Measurements from ENCODE around the gene ALOX5.

Gene ALOX5

GRCh38 chr10:45424668-45425404, 50.8 kb downstream of the ALOX5 start:
- DNase-seq (ENCODE audit: low spot score) = peak; percentile 61

GRCh38 chr10:45425621-45426563, 51.9 kb downstream of the ALOX5 start:
- DNase-seq (ENCODE audit: low spot score) = peak; percentile 58

GRCh38 chr10:45427262-45427969, 53.4 kb downstream of the ALOX5 start:
- no peak for DNase-seq (ENCODE audit: low spot score)

DNA sequence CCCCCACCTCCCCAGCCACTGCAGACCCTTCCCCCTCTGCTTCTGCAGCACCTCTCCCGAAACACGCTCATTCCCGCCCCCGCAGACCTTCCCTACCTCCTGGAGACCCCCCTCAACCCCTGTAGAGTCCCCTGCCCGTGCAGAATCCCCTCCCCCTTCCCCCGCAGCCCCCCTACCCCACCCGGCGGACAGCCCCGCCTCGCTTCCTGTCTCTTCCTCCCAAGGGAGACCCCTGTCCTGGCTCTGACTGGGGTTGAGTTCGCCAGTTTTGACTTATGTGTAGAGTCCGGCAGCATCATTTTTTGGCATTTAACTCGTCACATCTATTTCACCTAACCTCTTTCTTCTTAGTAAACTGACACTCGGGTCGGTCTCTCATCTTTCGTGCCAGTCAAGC, 54.0 kb downstream of the ALOX5 start:
- peak; percentile 61 for DNase-seq (ENCODE audit: low spot score)

DNA sequence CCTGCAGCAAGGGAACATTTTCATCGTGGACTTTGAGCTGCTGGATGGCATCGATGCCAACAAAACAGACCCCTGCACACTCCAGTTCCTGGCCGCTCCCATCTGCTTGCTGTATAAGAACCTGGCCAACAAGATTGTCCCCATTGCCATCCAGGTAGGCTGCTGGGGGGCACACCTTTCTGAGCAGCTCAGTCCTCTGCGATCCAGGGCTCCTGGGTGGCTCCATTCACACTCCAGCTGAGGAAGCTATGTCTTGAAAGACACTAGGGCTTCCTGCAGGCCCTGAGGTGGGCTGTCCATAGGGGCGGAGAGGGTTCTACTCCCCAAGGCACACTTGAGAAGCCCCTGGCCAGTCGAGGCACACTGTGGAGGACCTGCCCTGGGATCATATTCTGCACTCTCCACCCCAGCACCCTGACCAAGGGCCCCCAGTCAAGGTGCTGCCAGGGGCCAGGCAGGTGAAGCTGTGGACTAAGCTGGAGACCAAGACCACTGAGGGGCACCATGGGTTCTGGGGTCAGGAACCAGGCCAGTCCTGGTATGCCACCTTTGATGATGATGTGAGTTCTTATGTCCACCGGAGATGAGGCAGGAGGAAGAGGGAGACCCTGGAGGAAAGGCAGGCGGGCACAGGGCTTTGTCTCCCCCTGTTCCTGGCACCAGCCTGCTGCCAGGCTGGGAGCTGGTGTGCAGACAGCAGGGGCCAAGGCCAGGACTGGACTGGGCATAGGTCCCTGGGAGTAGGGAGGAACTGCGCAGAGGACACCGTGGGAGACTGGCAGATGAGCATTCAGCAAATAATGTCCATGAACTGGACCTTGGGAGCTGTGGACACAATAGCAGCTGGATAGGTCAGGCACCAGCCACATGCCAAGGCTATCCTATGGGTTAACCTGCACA, 54.8 kb downstream of the ALOX5 start:
- DNase-seq (ENCODE audit: low spot score) = no peak

GRCh38 chr10:45429790-45430189, 55.8 kb downstream of the ALOX5 start:
- DNase-seq (ENCODE audit: low spot score) = no peak

- DNase-seq (ENCODE audit: low spot score) = no peak
Measured at GRCh38 chr10:45432113-45432512, 58.1 kb downstream of the ALOX5 start.

GRCh38 chr10:45432700-45433472, 58.9 kb downstream of the ALOX5 start:
- DNase-seq (ENCODE audit: low spot score) = no peak

GRCh38 chr10:45433716-45434469, 59.9 kb downstream of the ALOX5 start:
- no peak for DNase-seq (ENCODE audit: low spot score)

- DNase-seq (ENCODE audit: low spot score) = no peak
Measured at GRCh38 chr10:45437587-45438465, 63.8 kb downstream of the ALOX5 start.

DNA sequence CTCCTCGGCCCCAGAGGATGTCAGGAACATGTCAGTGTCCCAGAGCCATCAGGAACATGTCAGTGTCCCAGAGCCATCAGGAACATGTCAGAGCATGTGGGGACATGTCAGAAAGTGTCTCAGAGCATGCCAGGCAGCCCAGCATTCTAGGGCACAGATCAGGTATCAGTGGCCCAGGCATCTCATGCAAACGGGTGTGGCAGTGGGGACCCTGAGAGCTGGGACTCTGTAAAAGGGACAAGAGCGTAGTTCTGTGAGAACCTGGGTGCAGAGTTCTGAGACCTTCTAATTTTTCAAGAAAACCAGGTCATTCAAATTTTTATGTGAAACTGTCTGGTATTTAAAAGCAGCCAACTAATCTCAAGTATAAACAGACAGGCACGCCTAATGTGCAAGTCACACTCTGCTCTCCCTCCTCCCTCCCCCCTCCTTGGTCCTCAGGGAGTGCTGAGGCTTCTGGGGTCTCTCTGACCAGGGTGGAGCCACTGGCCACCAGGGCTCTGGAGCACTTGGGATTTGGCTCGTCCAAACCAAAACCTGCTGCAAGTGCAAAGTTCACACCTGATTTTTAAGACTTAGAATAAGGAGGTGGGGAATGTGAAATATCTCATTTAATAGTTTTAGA, 64.6 kb downstream of the ALOX5 start:
- DNase-seq (ENCODE audit: low spot score) = no peak

GRCh38 chr10:45439365-45439764, 65.3 kb downstream of the ALOX5 start:
- no peak for DNase-seq (ENCODE audit: low spot score)

DNA sequence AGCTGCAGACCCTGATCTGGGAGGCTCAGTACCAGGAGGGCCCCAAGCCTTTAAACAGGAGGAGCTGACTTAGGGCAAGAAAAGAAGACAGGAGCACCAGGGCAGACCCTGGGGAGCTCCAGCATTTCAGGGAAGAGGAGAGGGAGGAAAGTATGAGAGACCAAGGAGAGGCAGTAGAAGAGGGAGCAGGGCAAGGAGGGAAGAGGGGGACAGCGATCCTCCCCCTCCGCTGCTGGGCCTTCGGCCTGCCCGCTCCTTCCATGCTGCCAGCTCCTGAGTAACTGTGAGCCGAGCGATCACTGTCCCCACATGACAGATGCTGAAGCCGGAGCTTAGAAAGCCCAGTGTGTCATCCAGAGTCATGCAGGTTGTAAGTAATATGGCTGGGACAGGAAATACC, 65.9 kb downstream of the ALOX5 start:
- no peak for DNase-seq (ENCODE audit: low spot score)

GRCh38 chr10:45440511-45441062, 66.6 kb downstream of the ALOX5 start:
- DNase-seq (ENCODE audit: low spot score) = peak; percentile 55

DNA sequence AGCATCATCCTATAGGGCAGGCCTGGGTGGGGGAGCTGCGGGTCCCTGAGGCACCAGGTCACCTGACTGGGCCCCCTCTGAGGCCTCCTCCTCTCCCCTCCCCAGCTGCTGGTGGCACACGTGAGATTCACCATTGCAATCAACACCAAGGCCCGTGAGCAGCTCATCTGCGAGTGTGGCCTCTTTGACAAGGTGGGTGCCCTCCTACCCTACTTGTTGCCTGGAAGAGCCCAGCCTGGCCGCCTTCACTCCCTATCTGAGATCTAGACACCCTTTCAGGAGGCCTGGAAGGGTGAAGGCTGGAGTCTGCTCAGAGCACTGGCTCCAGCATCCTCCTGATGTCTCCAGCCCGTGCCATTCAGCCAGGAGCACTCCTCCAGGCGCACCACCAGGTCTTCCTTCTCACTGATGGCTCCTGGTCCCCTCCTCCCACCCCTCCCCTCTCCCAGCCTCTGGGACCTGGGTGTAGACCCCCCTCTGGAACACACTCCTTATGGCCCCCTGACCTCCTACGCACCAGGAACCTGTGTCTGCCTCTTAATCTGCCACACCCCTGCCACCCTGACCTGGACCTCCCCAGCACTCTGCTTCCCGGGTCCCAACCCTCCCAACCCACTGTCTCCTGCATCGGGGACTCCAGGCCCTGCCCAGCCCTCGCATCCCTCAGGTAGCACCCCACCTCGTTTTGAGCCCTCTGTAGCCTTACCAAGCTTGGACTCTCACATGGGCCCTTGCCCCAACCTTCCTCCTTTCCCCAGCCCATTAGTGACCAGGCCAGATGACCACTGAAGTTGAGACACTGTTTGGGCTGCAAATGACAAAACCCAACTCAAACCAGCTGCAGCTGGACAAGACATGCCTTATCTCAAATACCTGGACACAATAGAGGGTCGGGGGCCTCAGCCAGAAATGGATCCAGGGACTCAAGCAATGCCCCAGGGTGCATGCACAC, 67.5 kb downstream of the ALOX5 start:
- peak; percentile 61 for DNase-seq (ENCODE audit: low spot score)

DNA sequence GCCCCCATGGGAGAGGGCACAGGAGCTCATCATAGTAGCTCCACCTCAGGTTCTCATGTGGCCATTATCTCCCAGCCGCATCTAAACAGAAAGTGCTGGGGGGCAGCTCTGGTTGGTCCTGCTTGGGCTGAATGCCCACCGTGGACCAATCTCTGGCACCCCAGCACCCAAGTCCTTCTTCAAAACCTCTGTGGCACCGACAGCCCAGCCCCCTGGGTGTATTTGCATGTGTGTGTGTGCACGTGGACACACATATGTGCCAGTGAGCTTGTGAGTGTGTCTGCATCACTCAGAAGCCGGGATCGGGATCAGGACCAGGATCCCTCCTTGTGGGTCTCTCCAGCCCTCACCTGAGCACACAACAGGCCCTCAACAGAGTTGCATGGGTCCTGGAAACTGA, 68.2 kb downstream of the ALOX5 start:
- no peak for DNase-seq (ENCODE audit: low spot score)

DNA sequence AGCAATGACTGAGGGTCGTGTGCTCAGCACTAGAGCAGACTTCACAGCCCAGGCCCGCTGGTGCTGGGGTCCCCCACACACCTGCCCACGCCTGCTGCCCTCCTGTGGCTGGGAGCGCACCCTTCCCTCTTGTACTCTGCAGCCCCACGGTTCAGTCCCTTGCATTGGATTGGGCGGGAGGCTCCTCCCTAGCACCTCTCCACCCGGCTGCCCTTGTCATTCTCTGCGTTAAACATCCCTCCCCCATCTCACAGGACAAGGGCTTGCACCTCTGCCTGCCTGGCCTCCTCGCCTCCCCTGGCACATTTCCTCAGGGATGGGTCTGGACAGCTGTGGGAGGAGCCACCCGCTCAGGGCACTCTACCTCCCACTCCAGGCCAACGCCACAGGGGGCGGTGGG, 68.6 kb downstream of the ALOX5 start:
- DNase-seq (ENCODE audit: low spot score) = no peak
